Spleen (tissue), 7 donors: ENCODE data around the gene GART.

Experiments
- POLR2A ChIP-seq, 3 donors: fragments of 450-650 bp; IDR thresholded peaks; one replicate each; pipeline ENCODE4 v1.5.1; 2017; ENCODE audit warnings: antibody characterized with exemption in 3 of 3, mild to moderate bottlenecking in 1 of 3
- POLR2AphosphoS5 ChIP-seq, 3 donors: sonication (generic); formaldehyde crosslinking; IDR thresholded peaks; one replicate each; pipeline ENCODE4 v1.5.1; 2017; ENCODE audit warnings: antibody characterized with exemption in 3 of 3
- TF ChIP-seq, protein P1 (sequence below), 11 experiments: fragments of 200-600 bp in 7 of 11; fragments of 450-650 bp in 4 of 11; sonication (generic) in 4 of 11; IDR thresholded peaks in 8 of 11; conservative IDR thresholded peaks in 3 of 11; 1 replicate in 7 of 11; 2 replicates in 4 of 11; pipeline versions ENCODE4 v1.4.0 to v1.8.0; 2016 to 2021; ENCODE audit warnings: antibody characterized with exemption in 11 of 11, inconsistent platforms in 4 of 11, mild to moderate bottlenecking in 1 of 11
- donor health status: DM: no; HTN: no; CAD: no; lungs with moderate emphysema.
- donor health status: DM: no; HTN: no; CAD: no.
- donor health status: DM: no; HTN: no; CAD: no.

DNA sequence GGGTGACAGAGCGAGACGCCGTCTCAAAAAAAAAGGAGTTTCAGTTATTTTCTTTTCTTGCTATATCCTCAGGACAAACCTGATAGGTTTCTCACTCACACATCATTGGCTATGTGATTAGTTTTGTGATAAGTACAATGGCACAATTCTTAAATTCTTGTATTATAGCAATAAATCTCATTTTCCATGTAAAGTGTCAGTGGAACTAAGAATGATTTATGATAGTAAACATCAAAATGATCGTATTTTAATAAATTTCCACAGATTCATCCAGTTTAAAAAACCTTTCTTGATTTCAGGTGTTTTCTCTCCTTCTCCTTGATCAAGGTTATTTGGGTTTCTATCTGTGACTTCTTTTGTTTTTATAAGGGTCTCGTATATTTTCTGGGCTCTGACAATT, 53.9 kb downstream of the GART start:
- TF ChIP-seq, protein P1, sequence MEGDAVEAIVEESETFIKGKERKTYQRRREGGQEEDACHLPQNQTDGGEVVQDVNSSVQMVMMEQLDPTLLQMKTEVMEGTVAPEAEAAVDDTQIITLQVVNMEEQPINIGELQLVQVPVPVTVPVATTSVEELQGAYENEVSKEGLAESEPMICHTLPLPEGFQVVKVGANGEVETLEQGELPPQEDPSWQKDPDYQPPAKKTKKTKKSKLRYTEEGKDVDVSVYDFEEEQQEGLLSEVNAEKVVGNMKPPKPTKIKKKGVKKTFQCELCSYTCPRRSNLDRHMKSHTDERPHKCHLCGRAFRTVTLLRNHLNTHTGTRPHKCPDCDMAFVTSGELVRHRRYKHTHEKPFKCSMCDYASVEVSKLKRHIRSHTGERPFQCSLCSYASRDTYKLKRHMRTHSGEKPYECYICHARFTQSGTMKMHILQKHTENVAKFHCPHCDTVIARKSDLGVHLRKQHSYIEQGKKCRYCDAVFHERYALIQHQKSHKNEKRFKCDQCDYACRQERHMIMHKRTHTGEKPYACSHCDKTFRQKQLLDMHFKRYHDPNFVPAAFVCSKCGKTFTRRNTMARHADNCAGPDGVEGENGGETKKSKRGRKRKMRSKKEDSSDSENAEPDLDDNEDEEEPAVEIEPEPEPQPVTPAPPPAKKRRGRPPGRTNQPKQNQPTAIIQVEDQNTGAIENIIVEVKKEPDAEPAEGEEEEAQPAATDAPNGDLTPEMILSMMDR (IDR thresholded peaks at IDR 0.05 in 8 of 11, conservative IDR thresholded peaks at IDR 0.05 in 3 of 11): no peak
- TF ChIP-seq POLR2AphosphoS5 (IDR thresholded peaks at IDR 0.05): no peak
- no peak for TF ChIP-seq POLR2A (IDR thresholded peaks at IDR 0.05)
